Prostate gland (tissue), 2 donors: Measurements from ENCODE around the gene AGBL4. TPM values are rescaled to one million over a fixed set of nuclear protein-coding genes. Genes with fewer than 3 reads are reported as not detected.

Experiments used
- DNase-seq: peaks from one replicate; pipeline ENCODE4 v3.0.0-alpha.2; 2019; ENCODE audit warnings: low spot score
- H3K27ac ChIP-seq, 2 donors: fragments of 200-600 bp; sonication (generic); 2 replicates each; pipeline ENCODE4 v1.5.1; 2017 to 2019
- H3K27me3 ChIP-seq: fragments of 200-600 bp; sonication (generic); replicated peaks from 2 replicates; pipeline ENCODE4 v1.5.1; 2019; ENCODE audit not compliant: insufficient read depth
- H3K36me3 ChIP-seq, 2 donors: fragments of 200-600 bp; sonication (generic); 1 replicate in 1 of 2; 2 replicates in 1 of 2; pipeline versions ENCODE4 v1.5.1 to v1.8.1; 2017 to 2019
- H3K4me1 ChIP-seq: fragments of 200-600 bp; sonication (generic); replicated peaks from 2 replicates; pipeline ENCODE4 v1.5.1; 2019
- H3K4me3 ChIP-seq, 2 donors: fragments of 200-600 bp; sonication (generic); 2 replicates each; pipeline ENCODE4 v1.5.1; 2017 to 2019
- H3K9me3 ChIP-seq: fragments of 200-600 bp; sonication (generic); 2 replicates; pipeline ENCODE4 v1.5.1; 2017
- POLR2A ChIP-seq: fragments of 450-650 bp; IDR thresholded peaks from one replicate; pipeline ENCODE4 v1.6.1; 2016; ENCODE audit warnings: antibody characterized with exemption, mild to moderate bottlenecking
- POLR2AphosphoS5 ChIP-seq: sonication (generic); formaldehyde crosslinking; IDR thresholded peaks from one replicate; pipeline ENCODE4 v1.6.1; 2017; ENCODE audit warnings: antibody characterized with exemption
- WGBS: methylation state at CpG from one replicate; pipeline ENCODE4 v1.1.5; 2018; 5-methylcytosine and 5-hydroxymethylcytosine counted together
- intact Hi-C: fragments of 100-400 bp; cut with DNase I; formaldehyde crosslinking; loops from one replicate; pipeline ENCODE4 v1.14.2; 2022
- total RNA-seq, 2 donors: library from RNA; depleted of rRNA; stranded (reverse); fragments of >200 nt; gene quantifications; one replicate each; pipeline ENCODE4 v1.1.0, GENCODE V29; 2016
- TF ChIP-seq, protein P1 (sequence below), 4 experiments: fragments of 200-600 bp in 2 of 4; fragments of 450-650 bp in 2 of 4; sonication (generic) in 2 of 4; IDR thresholded peaks; 1 replicate in 3 of 4; 2 replicates in 1 of 4; pipeline ENCODE4 v1.5.1; 2016 to 2019; ENCODE audit warnings: antibody characterized with exemption in 4 of 4, mild to moderate bottlenecking in 2 of 4, moderate library complexity in 2 of 4

Gene AGBL4
- total RNA-seq, 2 donors from 2014 or later = 0.82 to 2.7 TPM

DNA sequence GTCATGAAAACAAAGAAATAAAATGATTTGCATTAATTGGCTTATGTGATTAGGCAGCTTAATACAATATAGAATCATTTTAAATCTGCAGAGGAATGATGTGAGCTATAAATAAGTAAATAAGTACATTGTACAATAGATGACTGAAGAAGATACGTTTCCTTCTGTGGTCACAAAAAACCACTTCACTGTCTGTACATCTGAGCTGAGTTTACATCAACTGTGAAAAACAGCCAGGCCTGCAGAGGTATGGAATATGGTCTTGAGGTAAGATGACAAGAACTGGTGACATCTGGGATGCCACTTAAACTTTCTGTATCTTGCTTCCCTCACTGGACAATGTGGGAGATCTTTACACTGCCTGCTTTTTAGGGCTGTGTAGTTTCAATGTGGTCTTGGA lies 1117.0 kb downstream of the AGBL4 start:
- no peak for DNase-seq
- no peaks in the 10 kb centered on the region for H3K9me3 ChIP-seq
- no peaks in the 10 kb centered on the region for H3K27me3 ChIP-seq
- intact Hi-C loops = no loop called here
- WGBS = 69% methylated on average over 1 of the region's 1 CpG
- H3K4me1 ChIP-seq = no peaks in the 10 kb centered on the region
- no peak overlapping the region for H3K27ac ChIP-seq
- TF ChIP-seq POLR2A = no peak
- no peak for TF ChIP-seq POLR2AphosphoS5
- TF ChIP-seq, protein P1, sequence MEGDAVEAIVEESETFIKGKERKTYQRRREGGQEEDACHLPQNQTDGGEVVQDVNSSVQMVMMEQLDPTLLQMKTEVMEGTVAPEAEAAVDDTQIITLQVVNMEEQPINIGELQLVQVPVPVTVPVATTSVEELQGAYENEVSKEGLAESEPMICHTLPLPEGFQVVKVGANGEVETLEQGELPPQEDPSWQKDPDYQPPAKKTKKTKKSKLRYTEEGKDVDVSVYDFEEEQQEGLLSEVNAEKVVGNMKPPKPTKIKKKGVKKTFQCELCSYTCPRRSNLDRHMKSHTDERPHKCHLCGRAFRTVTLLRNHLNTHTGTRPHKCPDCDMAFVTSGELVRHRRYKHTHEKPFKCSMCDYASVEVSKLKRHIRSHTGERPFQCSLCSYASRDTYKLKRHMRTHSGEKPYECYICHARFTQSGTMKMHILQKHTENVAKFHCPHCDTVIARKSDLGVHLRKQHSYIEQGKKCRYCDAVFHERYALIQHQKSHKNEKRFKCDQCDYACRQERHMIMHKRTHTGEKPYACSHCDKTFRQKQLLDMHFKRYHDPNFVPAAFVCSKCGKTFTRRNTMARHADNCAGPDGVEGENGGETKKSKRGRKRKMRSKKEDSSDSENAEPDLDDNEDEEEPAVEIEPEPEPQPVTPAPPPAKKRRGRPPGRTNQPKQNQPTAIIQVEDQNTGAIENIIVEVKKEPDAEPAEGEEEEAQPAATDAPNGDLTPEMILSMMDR (IDR thresholded peaks at IDR 0.05) = no peak
- no peak overlapping the region for H3K4me3 ChIP-seq
- no peaks in the 10 kb centered on the region for H3K36me3 ChIP-seq

DNA sequence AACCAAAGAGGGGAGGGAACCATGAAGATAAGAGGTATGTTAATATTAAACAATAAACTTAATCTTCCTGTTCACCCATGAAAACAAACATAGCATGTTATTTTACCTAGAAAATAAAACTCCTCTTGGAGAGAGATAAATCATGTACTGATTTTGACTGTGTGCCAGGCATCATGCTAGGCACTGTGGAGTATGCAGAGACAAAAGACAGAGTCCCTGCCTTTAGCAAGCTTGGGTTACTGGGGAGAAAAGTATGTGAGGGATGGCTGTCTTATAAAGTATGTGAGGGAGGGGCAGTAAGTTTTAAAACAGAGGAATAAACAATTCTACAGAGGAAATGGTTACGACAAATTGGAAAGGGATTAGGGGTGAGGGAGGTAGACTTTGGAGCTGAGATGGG lies 1117.6 kb downstream of the AGBL4 start:
- Histone ChIP-seq H3K27ac (no peak overlapping the region), H3K4me3 (no peak overlapping the region), H3K4me1 (no peaks in the 10 kb centered on the region), H3K27me3 (no peaks in the 10 kb centered on the region), H3K36me3 (no peaks in the 10 kb centered on the region), H3K9me3 (no peaks in the 10 kb centered on the region)
- no peak for DNase-seq
- TF ChIP-seq POLR2AphosphoS5 = no peak
- WGBS = 56% methylated on average over 1 of the region's 1 CpG
- intact Hi-C loops = no loop called here

DNA sequence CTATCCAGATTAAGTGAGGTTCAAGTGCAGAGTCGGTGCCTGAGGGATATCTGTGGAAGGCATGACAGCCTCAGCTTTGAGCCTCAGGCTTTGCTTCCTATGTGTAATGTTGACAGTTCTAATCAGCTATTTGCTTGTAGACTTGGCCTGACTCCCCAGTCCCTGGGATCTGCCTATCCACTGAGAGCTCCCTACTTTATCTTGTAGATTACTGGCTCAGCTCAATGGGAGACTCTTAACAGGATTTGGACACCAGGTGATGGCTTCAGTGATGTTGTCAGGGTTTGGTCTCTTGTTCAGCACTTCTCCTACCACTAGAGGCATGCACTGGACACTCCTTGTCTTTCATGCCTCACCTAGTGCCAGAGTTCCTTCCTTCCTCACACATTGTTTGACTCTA lies 1120.5 kb downstream of the AGBL4 start:
- intact Hi-C loops = no loop called here
- Histone ChIP-seq H3K27me3 (no peaks in the 10 kb centered on the region), H3K27ac (no peak overlapping the region), H3K9me3 (no peaks in the 10 kb centered on the region), H3K4me3 (no peak overlapping the region), H3K36me3 (no peaks in the 10 kb centered on the region), H3K4me1 (no peaks in the 10 kb centered on the region)
- WGBS = 76% methylated on average over 1 of the region's 1 CpG
- no peak for DNase-seq
- no peak for TF ChIP-seq POLR2A

DNA sequence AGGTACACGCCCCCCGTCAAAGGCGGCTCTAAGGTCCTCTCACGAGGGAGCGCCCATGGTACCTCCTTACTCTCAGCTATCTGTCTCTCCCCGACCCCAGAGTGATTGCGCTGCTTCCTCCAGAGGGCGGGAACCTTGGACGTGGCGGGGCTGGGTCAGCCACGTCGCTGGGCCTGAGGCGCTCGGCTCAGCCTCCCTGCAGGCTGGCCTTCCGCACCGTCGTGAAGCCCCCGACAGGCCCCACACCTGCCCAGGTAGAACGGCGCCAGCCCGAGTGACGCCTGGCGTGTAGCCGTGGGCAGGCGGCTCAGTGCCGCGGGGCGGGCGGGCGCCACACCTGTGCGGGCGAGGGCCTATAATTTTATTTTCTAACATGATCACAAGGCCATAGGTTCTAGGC lies 1124.9 kb downstream of the AGBL4 start:
- Histone ChIP-seq H3K36me3 (no peaks in the 10 kb centered on the region), H3K4me1 (no peaks in the 10 kb centered on the region), H3K4me3 (no peak overlapping the region), H3K9me3 (no peaks in the 10 kb centered on the region), H3K27ac (no peak overlapping the region), H3K27me3 (no peaks in the 10 kb centered on the region)
- DNase-seq = no peak
- intact Hi-C loops = no loop called here
- WGBS = 86% methylated on average over 32 of the region's 32 CpGs
- TF ChIP-seq, protein P1 (IDR thresholded peaks at IDR 0.05) = no peak
- no peak for TF ChIP-seq POLR2A
- TF ChIP-seq POLR2AphosphoS5 = no peak

DNA sequence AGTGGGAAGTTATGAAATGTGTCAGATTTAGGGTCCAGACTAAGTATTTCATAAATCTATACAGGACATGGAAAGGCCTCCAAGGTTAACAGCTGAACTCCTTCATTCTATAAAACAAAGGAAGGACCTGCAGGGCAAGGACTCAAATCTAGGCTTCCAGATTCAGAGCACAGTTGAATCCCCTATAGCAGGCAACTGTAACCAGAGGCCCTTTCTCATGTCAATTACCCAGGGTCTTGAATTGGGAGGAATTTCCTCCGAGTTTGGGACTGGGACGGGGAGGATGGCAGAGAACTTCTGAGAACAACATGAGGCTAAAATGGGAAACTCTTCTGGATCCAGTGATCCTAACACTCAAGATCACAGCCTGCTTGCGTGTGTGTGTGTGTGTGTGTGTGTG lies 1134.1 kb downstream of the AGBL4 start:
- no peaks in the 10 kb centered on the region for H3K4me1 ChIP-seq
- H3K9me3 ChIP-seq = no peaks in the 10 kb centered on the region
- intact Hi-C loops = no loop called here
- no peak overlapping the region for H3K27ac ChIP-seq
- 72% methylated on average over 3 of the region's 3 CpGs for WGBS
- TF ChIP-seq, protein P1 (IDR thresholded peaks at IDR 0.05) = no peak
- TF ChIP-seq POLR2AphosphoS5 (no peak), POLR2A (no peak)
- H3K4me3 ChIP-seq = no peak overlapping the region
- H3K36me3 ChIP-seq = no peaks in the 10 kb centered on the region
- no peaks in the 10 kb centered on the region for H3K27me3 ChIP-seq
- no peak for DNase-seq

DNA sequence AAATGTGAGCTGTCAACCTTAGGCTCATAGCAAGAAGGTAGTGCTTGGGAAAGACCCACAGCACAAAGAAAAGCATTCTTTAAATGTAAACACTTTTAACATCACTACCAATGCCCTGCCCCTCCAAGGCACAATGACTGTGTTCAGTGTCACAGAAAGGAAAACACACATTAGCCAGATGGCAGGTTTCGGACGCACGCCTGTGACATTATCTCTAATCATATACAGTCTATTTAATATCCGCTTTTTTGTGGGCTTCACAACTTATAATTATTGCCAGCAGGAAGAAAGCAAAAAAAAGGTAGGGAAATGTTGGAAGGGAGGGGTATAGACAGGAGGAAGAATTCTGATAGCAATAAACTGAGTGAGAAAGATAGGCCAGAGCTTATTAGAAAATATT lies 1134.7 kb downstream of the AGBL4 start:
- H3K4me3 ChIP-seq = no peak overlapping the region
- TF ChIP-seq, protein P1 (IDR thresholded peaks at IDR 0.05) = no peak
- TF ChIP-seq POLR2A = no peak
- TF ChIP-seq POLR2AphosphoS5 = no peak
- DNase-seq = no peak
- H3K27ac ChIP-seq = no peak overlapping the region
- intact Hi-C loops = no loop called here
- 56% methylated on average over 4 of the region's 4 CpGs for WGBS
- H3K36me3 ChIP-seq = no peaks in the 10 kb centered on the region
- H3K4me1 ChIP-seq = no peaks in the 10 kb centered on the region
- H3K27me3 ChIP-seq = no peaks in the 10 kb centered on the region
- H3K9me3 ChIP-seq = no peaks in the 10 kb centered on the region
